Liver (tissue), 9 donors: Measurements from ENCODE around the gene TMEM187. TPM values are rescaled to one million over a fixed set of nuclear protein-coding genes. Genes with fewer than 3 reads are reported as not detected.

Experiments used
- DNase-seq: peaks from one replicate; pipeline ENCODE4 v3.0.0-alpha.2; 2017; ENCODE audit warnings: low spot score
- H3K27ac ChIP-seq, 2 donors: one replicate each; pipeline ENCODE4 v1.7.0; 2013; ENCODE audit warnings: inconsistent platforms in 2 of 2, low read length in 2 of 2, control low read depth in 1 of 2, low read depth in 1 of 2, mild to moderate bottlenecking in 1 of 2
- H3K27me3 ChIP-seq, 4 donors: one replicate each; pipeline versions ENCODE4 v1.6.1 to v1.7.0; 2013; ENCODE audit warnings: low read length in 3 of 4, inconsistent platforms in 1 of 4, mild to moderate bottlenecking in 1 of 4, moderate library complexity in 1 of 4; ENCODE audit not compliant: control insufficient read depth in 4 of 4, insufficient read depth in 4 of 4
- H3K36me3 ChIP-seq, 4 donors: one replicate each; pipeline versions ENCODE4 v1.6.1 to v1.7.0; 2013; ENCODE audit warnings: low read length in 3 of 4, mild to moderate bottlenecking in 3 of 4, low read depth in 1 of 4, moderate library complexity in 1 of 4; ENCODE audit not compliant: control insufficient read depth in 4 of 4, insufficient read depth in 3 of 4
- H3K4me1 ChIP-seq, 4 donors: one replicate each; pipeline versions ENCODE4 v1.6.1 to v1.7.0; 2013; ENCODE audit warnings: low read length in 3 of 4, mild to moderate bottlenecking in 3 of 4, moderate library complexity in 1 of 4; ENCODE audit not compliant: control insufficient read depth in 4 of 4, insufficient read depth in 4 of 4
- H3K4me3 ChIP-seq, 3 donors: one replicate each; pipeline versions ENCODE4 v1.6.1 to v1.7.0; 2013; ENCODE audit warnings: low read length in 3 of 3, control low read depth in 1 of 3, low read depth in 1 of 3, mild to moderate bottlenecking in 1 of 3
- H3K9ac ChIP-seq, 2 donors: one replicate each; pipeline ENCODE4 v1.7.0; 2013; ENCODE audit warnings: low read length in 2 of 2, mild to moderate bottlenecking in 2 of 2, moderate library complexity in 2 of 2, control low read depth in 1 of 2, low read depth in 1 of 2
- H3K9me3 ChIP-seq, 4 donors: one replicate each; pipeline versions ENCODE4 v1.6.1 to v1.7.0; 2013; ENCODE audit warnings: low read length in 3 of 4; ENCODE audit not compliant: control insufficient read depth in 4 of 4
- FOXA1 ChIP-seq: IDR thresholded peaks from 2 replicates; pipeline ENCODE4 v1.6.1; 2016; ENCODE audit warnings: antibody characterized with exemption
- FOXA2 ChIP-seq: IDR thresholded peaks from 2 replicates; pipeline ENCODE4 v1.6.1; 2016; ENCODE audit warnings: antibody characterized with exemption
- GABPA ChIP-seq, 2 donors: IDR thresholded peaks in 1 of 2; conservative IDR thresholded peaks in 1 of 2; 2 replicates each; pipeline ENCODE4 v1.6.1; 2016; ENCODE audit warnings: antibody characterized with exemption in 2 of 2, mild to moderate bottlenecking in 1 of 2, moderate library complexity in 1 of 2
- JUND ChIP-seq, 2 donors: IDR thresholded peaks; 2 replicates each; pipeline ENCODE4 v1.6.1; 2016; ENCODE audit warnings: antibody characterized with exemption in 2 of 2
- RAD21 ChIP-seq, 2 donors: IDR thresholded peaks; 2 replicates each; pipeline ENCODE4 v1.6.1; 2016; ENCODE audit warnings: antibody characterized with exemption in 2 of 2, mild to moderate bottlenecking in 2 of 2
- SP1 ChIP-seq: IDR thresholded peaks from 2 replicates; pipeline ENCODE4 v1.6.1; 2018; ENCODE audit warnings: antibody characterized with exemption, mild to moderate bottlenecking
- TAF1 ChIP-seq: conservative IDR thresholded peaks from 2 replicates; pipeline ENCODE4 v1.6.1; 2016; ENCODE audit warnings: antibody characterized with exemption, mild to moderate bottlenecking
- YY1 ChIP-seq: IDR thresholded peaks from 2 replicates; pipeline ENCODE4 v1.6.1; 2016; ENCODE audit warnings: antibody characterized with exemption, mild to moderate bottlenecking
- WGBS: extraction: QIAGEN DNeasy Blood & Tissue Kit; methylation state at CpG from one replicate; pipeline ENCODE4 v1.1.7; 2013; 5-methylcytosine and 5-hydroxymethylcytosine counted together
- polyA plus RNA-seq, 2 donors: library from polyadenylated mRNA; stranded (reverse) in 1 of 2; unstranded in 1 of 2; fragments of 200-250 nt in 1 of 2; fragments of >200 nt in 1 of 2; fragmentation: Nextera tagmentation in 1 of 2; extraction: Ambion mirVana in 1 of 2; gene quantifications; one replicate each; pipeline versions ENCODE4 v1.2.1 to v1.2.3, GENCODE V29; 2013 to 2015
- total RNA-seq, 2 donors: library from RNA; depleted of rRNA; stranded (reverse); fragments of >200 nt; gene quantifications; one replicate each; pipeline ENCODE4 v1.2.3, GENCODE V29; 2014
- TF ChIP-seq, protein P1 (sequence below): IDR thresholded peaks from 2 replicates; pipeline ENCODE4 v1.6.1; 2016; ENCODE audit warnings: antibody characterized with exemption
- TF ChIP-seq, protein P2 (sequence below): fragments of 150-350 bp; IDR thresholded peaks from 2 replicates; pipeline ENCODE4 v1.5.1; 2017; ENCODE audit warnings: improper control_type of control experiment, low read depth, low read length; ENCODE audit not compliant: missing input control
- TF ChIP-seq, protein P3 (sequence below): IDR thresholded peaks from 2 replicates; pipeline ENCODE4 v1.6.1; 2016; ENCODE audit warnings: antibody characterized with exemption, mild to moderate bottlenecking
- donor health status: healthy.
- donor health status: healthy.
- donor health status: healthy.
- donor health status: healthy.
- donor health status: healthy.

The TMEM187 gene
- total and polyA plus RNA-seq, 4 donors = 2.9 to 5.8 (median 4.1) TPM

DNA sequence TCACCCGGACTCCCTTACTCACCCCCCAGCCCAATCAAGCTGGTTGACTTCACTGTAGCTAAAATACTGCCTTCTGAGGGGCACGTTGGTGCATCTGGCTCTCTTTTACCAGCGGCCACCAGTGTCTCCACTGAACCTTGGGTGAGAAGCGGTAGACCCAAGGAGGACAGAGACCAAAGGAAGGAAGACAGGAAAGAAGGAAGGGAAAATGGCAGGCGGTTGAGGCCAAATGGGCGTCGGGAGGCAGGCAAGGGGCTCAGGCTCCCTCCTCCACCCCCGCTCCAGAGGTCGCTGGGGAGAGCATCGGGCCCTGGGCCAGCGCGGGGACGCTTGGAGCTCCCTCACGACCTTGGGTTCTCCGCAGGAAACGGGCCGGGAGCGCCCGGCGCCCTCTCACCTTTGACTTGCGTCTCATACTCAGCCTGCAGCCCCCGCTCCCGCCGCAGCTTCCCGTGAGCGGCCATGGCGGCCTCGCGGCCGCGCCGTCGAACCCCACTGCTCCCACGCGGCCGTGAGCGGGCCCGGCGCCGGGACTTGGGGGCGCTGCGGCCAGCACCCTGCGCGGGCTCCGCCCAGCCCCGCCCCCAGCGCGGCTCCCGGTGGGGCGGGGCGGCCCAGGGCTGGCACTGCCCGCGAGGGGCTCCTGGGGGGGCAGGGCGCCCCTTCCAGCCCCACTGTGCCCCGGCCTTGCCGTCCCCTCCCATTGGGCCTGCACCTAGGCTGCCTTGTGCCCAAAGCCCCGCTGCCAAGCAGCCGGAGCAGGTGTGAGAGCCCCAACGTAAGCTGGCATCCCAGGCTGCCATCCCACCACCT, 46.6 kb upstream of the TMEM187 start, which contains the start of gene ARHGAP4:
ARHGAP4 (minus strand) TSS at position 526 of the 813 bp plus-strand sequence; CDS start at position 464, 62 bp downstream.
- H3K27me3 ChIP-seq = no peaks in the 10 kb centered on the region
- no peaks in the 10 kb centered on the region for H3K9me3 ChIP-seq
- no peak within 1 kb of the TSS for H3K9ac ChIP-seq
- peak within 1 kb of the TSS; percentile 92 to 95 for H3K27ac ChIP-seq
- DNase-seq = no peak
- WGBS = 16% methylated on average over 59 of the region's 59 CpGs
- TF ChIP-seq TAF1 (no peak), RAD21 (IDR thresholded peaks at IDR 0.05) (no peak), YY1 (no peak)
- TF ChIP-seq, protein P1, sequence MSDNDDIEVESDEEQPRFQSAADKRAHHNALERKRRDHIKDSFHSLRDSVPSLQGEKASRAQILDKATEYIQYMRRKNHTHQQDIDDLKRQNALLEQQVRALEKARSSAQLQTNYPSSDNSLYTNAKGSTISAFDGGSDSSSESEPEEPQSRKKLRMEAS = no peak
- H3K4me3 ChIP-seq = peak within 1 kb of the TSS in 2 of 3 donors; percentile 25 to 26
- peaks cover 0 to 9% (median 1%) of the 10 kb centered on the region in 4 donors for H3K36me3 ChIP-seq
- H3K4me1 ChIP-seq = peaks cover 9 to 35% (median 24%) of the 10 kb centered on the region in 4 donors

DNA sequence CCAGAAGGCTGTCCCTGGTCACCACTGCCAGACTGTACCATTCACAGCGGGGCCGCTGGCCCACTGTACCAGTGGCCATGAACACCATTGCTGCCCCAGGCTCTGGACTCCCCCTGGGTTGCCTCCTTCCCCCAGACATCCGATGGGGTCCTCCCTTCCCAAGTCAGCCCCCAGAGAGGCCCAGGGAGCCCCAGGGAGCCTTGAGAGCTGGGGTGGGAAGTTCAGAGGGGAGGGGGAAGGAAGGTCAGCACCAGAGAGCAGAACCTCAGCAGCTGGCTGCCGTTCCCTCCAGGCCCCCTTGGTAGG, 46.0 kb upstream of the TMEM187 start:
- no peaks in the 10 kb centered on the region for H3K9me3 ChIP-seq
- H3K36me3 ChIP-seq = peaks cover 0 to 10% (median 1%) of the 10 kb centered on the region in 4 donors
- H3K4me1 ChIP-seq = peaks cover 8 to 34% (median 24%) of the 10 kb centered on the region in 4 donors
- DNase-seq = no peak
- no peak overlapping the region for H3K9ac ChIP-seq
- H3K4me3 ChIP-seq = peak overlapping the region in 1 of 3 donors; percentile 25
- H3K27me3 ChIP-seq = no peaks in the 10 kb centered on the region
- WGBS = 49% methylated on average over 4 of the region's 4 CpGs
- peak overlapping the region; percentile 92 to 95 for H3K27ac ChIP-seq
- TF ChIP-seq RAD21 (IDR thresholded peaks at IDR 0.05) = no peak
- peak; percentile 1 for TF ChIP-seq SP1
- TF ChIP-seq, protein P2, sequence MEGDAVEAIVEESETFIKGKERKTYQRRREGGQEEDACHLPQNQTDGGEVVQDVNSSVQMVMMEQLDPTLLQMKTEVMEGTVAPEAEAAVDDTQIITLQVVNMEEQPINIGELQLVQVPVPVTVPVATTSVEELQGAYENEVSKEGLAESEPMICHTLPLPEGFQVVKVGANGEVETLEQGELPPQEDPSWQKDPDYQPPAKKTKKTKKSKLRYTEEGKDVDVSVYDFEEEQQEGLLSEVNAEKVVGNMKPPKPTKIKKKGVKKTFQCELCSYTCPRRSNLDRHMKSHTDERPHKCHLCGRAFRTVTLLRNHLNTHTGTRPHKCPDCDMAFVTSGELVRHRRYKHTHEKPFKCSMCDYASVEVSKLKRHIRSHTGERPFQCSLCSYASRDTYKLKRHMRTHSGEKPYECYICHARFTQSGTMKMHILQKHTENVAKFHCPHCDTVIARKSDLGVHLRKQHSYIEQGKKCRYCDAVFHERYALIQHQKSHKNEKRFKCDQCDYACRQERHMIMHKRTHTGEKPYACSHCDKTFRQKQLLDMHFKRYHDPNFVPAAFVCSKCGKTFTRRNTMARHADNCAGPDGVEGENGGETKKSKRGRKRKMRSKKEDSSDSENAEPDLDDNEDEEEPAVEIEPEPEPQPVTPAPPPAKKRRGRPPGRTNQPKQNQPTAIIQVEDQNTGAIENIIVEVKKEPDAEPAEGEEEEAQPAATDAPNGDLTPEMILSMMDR = no peak
- no peak for TF ChIP-seq JUND (IDR thresholded peaks at IDR 0.05)
- no peak for TF ChIP-seq FOXA1
- no peak for TF ChIP-seq YY1
- TF ChIP-seq GABPA (IDR thresholded peaks at IDR 0.05 in 1 of 2, conservative IDR thresholded peaks at IDR 0.05 in 1 of 2) = no peak
- no peak for TF ChIP-seq FOXA2
- TF ChIP-seq, protein P3, sequence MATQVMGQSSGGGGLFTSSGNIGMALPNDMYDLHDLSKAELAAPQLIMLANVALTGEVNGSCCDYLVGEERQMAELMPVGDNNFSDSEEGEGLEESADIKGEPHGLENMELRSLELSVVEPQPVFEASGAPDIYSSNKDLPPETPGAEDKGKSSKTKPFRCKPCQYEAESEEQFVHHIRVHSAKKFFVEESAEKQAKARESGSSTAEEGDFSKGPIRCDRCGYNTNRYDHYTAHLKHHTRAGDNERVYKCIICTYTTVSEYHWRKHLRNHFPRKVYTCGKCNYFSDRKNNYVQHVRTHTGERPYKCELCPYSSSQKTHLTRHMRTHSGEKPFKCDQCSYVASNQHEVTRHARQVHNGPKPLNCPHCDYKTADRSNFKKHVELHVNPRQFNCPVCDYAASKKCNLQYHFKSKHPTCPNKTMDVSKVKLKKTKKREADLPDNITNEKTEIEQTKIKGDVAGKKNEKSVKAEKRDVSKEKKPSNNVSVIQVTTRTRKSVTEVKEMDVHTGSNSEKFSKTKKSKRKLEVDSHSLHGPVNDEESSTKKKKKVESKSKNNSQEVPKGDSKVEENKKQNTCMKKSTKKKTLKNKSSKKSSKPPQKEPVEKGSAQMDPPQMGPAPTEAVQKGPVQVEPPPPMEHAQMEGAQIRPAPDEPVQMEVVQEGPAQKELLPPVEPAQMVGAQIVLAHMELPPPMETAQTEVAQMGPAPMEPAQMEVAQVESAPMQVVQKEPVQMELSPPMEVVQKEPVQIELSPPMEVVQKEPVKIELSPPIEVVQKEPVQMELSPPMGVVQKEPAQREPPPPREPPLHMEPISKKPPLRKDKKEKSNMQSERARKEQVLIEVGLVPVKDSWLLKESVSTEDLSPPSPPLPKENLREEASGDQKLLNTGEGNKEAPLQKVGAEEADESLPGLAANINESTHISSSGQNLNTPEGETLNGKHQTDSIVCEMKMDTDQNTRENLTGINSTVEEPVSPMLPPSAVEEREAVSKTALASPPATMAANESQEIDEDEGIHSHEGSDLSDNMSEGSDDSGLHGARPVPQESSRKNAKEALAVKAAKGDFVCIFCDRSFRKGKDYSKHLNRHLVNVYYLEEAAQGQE = no peak
